K562 (cell line): ENCODE data around the gene HEXIM2. TPM values are rescaled to one million over a fixed set of nuclear protein-coding genes. Genes with fewer than 3 reads are reported as not detected.
A peak's percentile ranks its signal among the peaks of the same experiment; 100 is the strongest.

ENCODE experiments used
- C11orf30 ChIP-seq: fragments of 450-650 bp; IDR thresholded peaks from 2 replicates; pipeline ENCODE4 v1.6.1; 2016; ENCODE audit warnings: low read depth, mild to moderate bottlenecking
- CREM ChIP-seq: IDR thresholded peaks from 2 replicates; pipeline ENCODE4 v1.6.1; 2014; ENCODE audit warnings: antibody characterized with exemption, low read depth
- ELK3 ChIP-seq: fragments of 450-650 bp; formaldehyde crosslinking; IDR thresholded peaks from 2 replicates; pipeline ENCODE4 v1.4.0; 2020; ENCODE audit warnings: mild to moderate bottlenecking
- HCFC1 ChIP-seq: IDR thresholded peaks from 2 replicates; pipeline ENCODE4 v1.6.1; 2012; ENCODE audit warnings: low read depth, low read length, improper control_type of control experiment
- HNRNPK ChIP-seq: fragments of 200-400 bp; formaldehyde crosslinking; IDR thresholded peaks from one replicate; pipeline ENCODE4 v1.6.1; 2018; ENCODE audit warnings: mild to moderate bottlenecking, low read depth, low read length; ENCODE audit not compliant: poor library complexity, severe bottlenecking
- MECOM ChIP-seq: fragments of 250-450 bp; sonication (Bioruptor Pico); IDR thresholded peaks from 2 replicates; pipeline ENCODE4 v1.8.0; 2022; ENCODE audit warnings: inconsistent platforms
- MEIS2 ChIP-seq: fragments of 450-650 bp; IDR thresholded peaks from 2 replicates; pipeline ENCODE4 v1.6.1; 2014; ENCODE audit warnings: mild to moderate bottlenecking; ENCODE audit not compliant: partially characterized antibody
- NCOR1 ChIP-seq: fragments of 450-650 bp; IDR thresholded peaks from 2 replicates; pipeline ENCODE4 v1.6.1; 2016; ENCODE audit warnings: mild to moderate bottlenecking, moderate library complexity
- NR0B1 ChIP-seq: fragments of 450-650 bp; IDR thresholded peaks from one replicate; pipeline ENCODE4 v1.6.1; 2018; ENCODE audit warnings: mild to moderate bottlenecking, moderate library complexity; ENCODE audit not compliant: partially characterized antibody
- POLR3A ChIP-seq: IDR thresholded peaks from 2 replicates; pipeline ENCODE4 v1.6.1; 2011; ENCODE audit warnings: borderline replicate concordance, mild to moderate bottlenecking, moderate library complexity; ENCODE audit not compliant: insufficient read length, insufficient read depth; ENCODE audit errors: extremely low read depth
- SMARCB1 ChIP-seq: IDR thresholded peaks from 2 replicates; pipeline ENCODE4 v1.6.1; 2011; ENCODE audit warnings: improper control_type of control experiment, low read depth; ENCODE audit not compliant: insufficient read length
- ZBED1 ChIP-seq: IDR thresholded peaks from 2 replicates; pipeline ENCODE4 v1.6.1; 2014
- ZNF407 ChIP-seq: fragments of 450-650 bp; IDR thresholded peaks from 2 replicates; pipeline ENCODE4 v1.6.1; 2016; ENCODE audit warnings: low read depth
- ZNF740 ChIP-seq, 3 experiments: fragments of 200-800 bp in 1 of 3; sonication (Bioruptor generic) in 1 of 3; sonication (generic) in 1 of 3; formaldehyde crosslinking in 1 of 3; IDR thresholded peaks; 2 replicates each; pipeline versions ENCODE4 v1.6.1 to v1.8.0; 2016 to 2022; ENCODE audit warnings: mild to moderate bottlenecking in 2 of 3, missing compliant biosample characterization in 2 of 3, missing genetic modification characterization in 2 of 3, missing genetic modification reagents in 1 of 3
- ZZZ3 ChIP-seq: fragments of 450-650 bp; IDR thresholded peaks from 2 replicates; pipeline ENCODE4 v1.6.1; 2016; ENCODE audit warnings: antibody characterized with exemption, mild to moderate bottlenecking, moderate library complexity
- polyA plus RNA-seq, 8 experiments: library from polyadenylated mRNA; depleted of rRNA in 4 of 8; stranded (reverse) in 5 of 8; unstranded in 3 of 8; fragments of >200 nt; fragmentation: Nextera tagmentation in 2 of 8; fragmentation: Illumina TruSeq in 1 of 8; extraction: Ambion mirVana in 2 of 8; extraction: Trizol in 1 of 8; gene quantifications; 2 replicates each; pipeline versions ENCODE4 v1.2.1 to v1.2.3, GENCODE V29; 2011 to 2014; ENCODE audit warnings: inconsistent platforms in 1 of 8, missing spikeins in 1 of 8
- total RNA-seq, 7 experiments: library from RNA; depleted of rRNA in 6 of 7; stranded (reverse); fragments of >200 nt in 6 of 7; fragmentation: Illumina TruSeq in 2 of 7; extraction: Trizol in 2 of 7; gene quantifications; 2 replicates each; pipeline versions ENCODE4 v1.2.1 to v1.2.3, GENCODE V29; 2011 to 2021; ENCODE audit warnings: low replicate concordance in 1 of 7

The HEXIM2 gene
- total and polyA plus RNA-seq, 9 of the 15 experiments (the other 6 are each of a cell fraction or from before 2014, with no cell fraction given), result 0.69 to 3.4 (median 1.1) TPM; not detected in 2

- TF ChIP-seq ZNF407, result no peak
- no peak for TF ChIP-seq ELK3 (CRISPR knock-in tag)
- peak; percentile 95 for TF ChIP-seq ZNF740 (CRISPR knock-in tag; IDR thresholded peaks at IDR 0.05)
- TF ChIP-seq ZNF740 (tag; IDR thresholded peaks at IDR 0.05), result peak in 1 of 2 experiments; percentile 45; a peak in 1 of 4 replicates
- TF ChIP-seq C11orf30, result no peak
- TF ChIP-seq HNRNPK, result no peak
- no peak for TF ChIP-seq ZZZ3
- TF ChIP-seq SMARCB1, result no peak
- TF ChIP-seq MECOM (CRISPR knock-in tag), result no peak
- peak; percentile 10 for TF ChIP-seq MEIS2
- TF ChIP-seq CREM, result peak; percentile 67
- no peak for TF ChIP-seq NR0B1
- peak; percentile 39; the same call in 1 of the 2 replicates for TF ChIP-seq HCFC1
- no peak for TF ChIP-seq POLR3A
- peak; percentile 35 for TF ChIP-seq NCOR1
- TF ChIP-seq ZBED1, result no peak
Measured at GRCh38 chr17:45135192-45135977, 26.3 kb upstream of the HEXIM2 start, which contains the start of gene ACBD4 (continued).
